Posterior vena cava (tissue), 2 donors: ENCODE results near the gene FUT1. TPM values are rescaled to one million over a fixed set of nuclear protein-coding genes. Genes with fewer than 3 reads are reported as not detected.
"Not testable (repeated sequence)": the region's sequence is repeated elsewhere in the genome, so short reads cannot be mapped to it uniquely, and the experiment has no call there.

Source experiments
- DNase-seq: peaks from one replicate; pipeline ENCODE4 v3.0.0-alpha.2; 2020; ENCODE audit warnings: low spot score
- intact Hi-C, 2 donors: fragments of 100-400 bp; cut with DNase I; formaldehyde crosslinking; loops; one replicate each; pipeline versions ENCODE4 v1.14.1 to v1.14.2; 2022 to 2023
- long read RNA-seq, 2 donors: library from polyadenylated mRNA; unstranded; transcript quantifications; one replicate each; pipeline ENCODE4 v2.0.0, GENCODE V29; 2020 to 2021
- total RNA-seq, 2 donors: library from RNA; stranded (reverse); fragmentation: NEBNext Ultra II Directional; extraction: Animal tissue kit (Norgen Biotek cat#: 25700); gene quantifications; one replicate each; pipeline ENCODE4 v1.2.1, GENCODE V29; 2021
- donor health status: DM: yes; HTN: yes; CAD: no.
- donor health status: DM: yes; HTN: yes; CAD: no.

FUT1 gene
- 1 to 10 TPM; 1.5 to 2.1 TPM for total RNA-seq
- long read RNA-seq, donor 1, partial matches to known transcripts, result 1 of 1 reads
- long read RNA-seq, donor 1, other reads (novel, unspliced or antisense), result 0 of 1 reads
- long read RNA-seq, donor 2, partial matches to known transcripts, result 5 of 5 reads
- long read RNA-seq, donor 2, other reads (novel, unspliced or antisense), result 0 of 5 reads

GRCh38 chr19:48752496-48753365, at the start of gene FUT1:
Gene FUT1, minus strand, starts transcription at chr19:48752641. Its CDS starts 1,360 bp downstream, at chr19:48751281.
- intact Hi-C loops, result no loop called here
- no peak for DNase-seq

DNA sequence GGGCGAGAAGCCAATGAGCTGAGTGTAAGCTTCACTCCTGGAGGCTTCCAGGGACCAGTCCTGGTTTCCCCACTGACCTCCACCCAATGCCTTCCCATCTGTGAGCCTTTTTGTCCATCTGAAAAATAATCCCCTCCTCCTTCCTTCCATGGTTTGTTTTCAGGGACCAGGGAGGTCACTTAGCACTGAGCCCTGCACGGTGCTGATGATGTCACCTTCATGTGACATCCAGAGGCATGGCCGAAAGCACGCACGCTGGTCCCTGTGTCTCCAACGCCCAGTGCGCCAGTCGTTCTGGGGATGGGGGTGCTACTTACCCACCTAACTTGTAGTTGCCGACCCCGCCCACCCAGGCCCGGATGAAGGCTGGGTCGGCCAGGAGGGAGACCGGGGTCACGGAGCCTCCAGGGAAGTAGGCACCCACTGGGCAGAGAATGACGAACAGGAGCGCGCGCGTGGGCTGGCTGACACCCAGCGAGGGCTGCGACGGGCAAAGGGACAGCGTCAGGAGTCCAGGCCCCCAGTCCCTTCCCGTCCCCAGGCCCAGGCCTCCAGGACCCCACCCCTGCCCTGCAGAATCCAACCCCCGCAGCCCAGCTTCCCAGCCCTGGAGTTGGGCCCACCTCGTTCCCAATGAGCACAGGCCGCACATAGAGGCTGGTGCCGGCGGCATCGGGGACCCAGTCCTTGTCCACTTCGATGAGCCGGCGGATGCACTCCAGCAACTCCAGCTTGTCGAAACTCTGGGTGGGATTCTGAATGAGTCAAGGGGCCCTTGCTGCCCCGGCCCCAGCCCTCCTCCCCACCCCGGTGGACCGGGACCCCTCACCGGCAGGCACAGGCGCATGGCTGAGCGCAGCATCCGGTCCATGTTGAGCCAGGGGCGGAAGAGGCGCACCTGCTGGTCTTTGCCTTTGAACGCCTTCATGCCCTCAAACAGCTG, 47.2 kb upstream of the FUT1 start:
- intact Hi-C loops, result loop anchor here in 1 of 2 donors (10.0 kb wide), 1 partner anchor 165 kb away; the partner anchor contains the start of gene FTL
- no peak for DNase-seq

DNA sequence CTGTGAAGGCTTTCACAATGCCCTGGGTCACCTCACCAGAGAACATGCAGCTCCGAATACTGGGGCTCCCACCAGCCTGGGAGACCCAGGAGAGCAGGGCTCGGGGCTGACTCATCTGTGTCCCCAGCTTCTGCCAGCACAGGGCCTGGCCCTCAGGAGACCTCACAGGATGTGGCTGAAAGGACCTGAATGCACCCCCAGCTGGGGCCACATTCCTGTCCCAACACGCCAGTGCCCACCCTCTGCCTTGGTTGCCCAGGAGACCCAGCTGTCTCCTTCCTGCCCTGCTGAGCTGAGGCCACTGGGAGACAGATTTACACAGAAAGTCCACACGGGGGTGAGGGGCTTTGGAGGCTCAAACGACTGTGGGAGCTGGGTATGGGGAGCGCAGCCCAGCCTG, 46.5 kb upstream of the FUT1 start:
- intact Hi-C loops, result loop anchor here in 1 of 2 donors (10.0 kb wide), 1 partner anchor 166 kb away; the partner anchor contains the start of gene FTL
- DNase-seq, result no peak

DNA sequence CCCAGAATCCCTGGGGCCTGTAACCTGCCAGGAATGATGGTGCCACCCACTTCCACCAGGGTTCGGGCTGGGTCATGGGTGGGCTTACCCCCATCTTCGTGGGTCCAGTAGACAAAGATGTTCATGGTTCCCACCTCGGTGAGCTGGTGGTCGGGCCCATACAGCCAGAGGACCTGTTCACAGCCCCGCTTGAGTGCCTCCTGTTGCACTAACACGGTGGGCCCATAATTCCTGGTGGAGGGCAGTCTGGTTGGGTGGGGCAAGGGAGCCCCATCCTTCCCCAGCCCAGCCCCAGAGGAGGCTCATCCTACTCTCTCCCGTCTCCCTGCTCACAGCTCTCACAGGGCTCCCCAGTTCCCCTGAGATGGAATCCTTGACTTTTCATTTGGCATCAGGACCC, 44.7 kb upstream of the FUT1 start:
- intact Hi-C loops, result loop anchor here in 1 of 2 donors (10.0 kb wide), 1 partner anchor 168 kb away; the partner anchor contains the start of gene FTL
- no peak for DNase-seq

DNA sequence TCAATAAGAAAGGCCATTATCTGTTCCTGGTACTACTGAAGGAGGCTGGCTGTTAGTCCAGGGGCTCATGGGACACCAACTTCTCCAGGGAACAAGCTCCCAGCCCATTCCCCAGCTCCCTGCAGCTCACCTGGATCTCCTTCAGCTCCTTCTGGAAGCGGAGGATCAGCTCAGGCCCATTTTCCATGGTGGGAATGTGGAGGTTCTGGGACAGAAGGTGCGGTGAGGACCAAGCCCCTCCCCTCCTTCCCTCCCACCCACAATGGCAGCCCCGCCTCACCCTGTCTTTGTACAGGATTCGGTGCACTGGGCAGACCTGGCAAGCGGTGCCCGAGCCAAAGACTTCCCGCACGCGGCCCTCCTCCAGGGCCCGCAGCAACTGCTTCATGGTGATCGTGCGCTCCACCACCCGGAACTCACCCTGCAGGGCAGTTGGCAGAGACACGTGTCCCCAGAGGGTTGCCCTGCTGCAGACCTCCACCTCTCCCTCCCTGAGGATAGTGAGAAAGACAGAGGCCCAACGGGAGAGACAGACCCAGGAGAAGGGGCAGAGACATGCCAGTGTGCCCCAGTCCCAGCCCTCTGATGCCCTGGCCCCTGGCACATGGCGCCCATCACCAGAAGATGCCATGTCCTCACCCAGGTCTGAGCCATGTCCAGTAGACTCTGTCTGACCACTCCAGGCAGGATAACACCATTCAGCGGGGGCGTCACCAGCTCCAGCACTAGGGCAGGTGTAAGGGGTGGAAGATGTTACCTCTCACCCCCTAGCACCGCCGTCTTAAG, 44.0 kb upstream of the FUT1 start:
- no peak for DNase-seq

GRCh38 chr19:48795685-48796070, 43.2 kb upstream of the FUT1 start:
- peak; percentile 88 for DNase-seq
- intact Hi-C loops, result loop anchor here in 1 of 2 donors (2.0 to 10.0 kb wide), 2 partner anchors 47 to 169 kb away; partner anchors contain the start of gene FTL

More for the DNA sequence above, 44.0 kb upstream of the FUT1 start:
- intact Hi-C loops, result loop anchor here in 1 of 2 donors (10.0 kb wide), 1 partner anchor 168 kb away; the partner anchor contains the start of gene FTL

GRCh38 chr19:48795055-48795684, 42.7 kb upstream of the FUT1 start:
- DNase-seq, result peak; percentile 97
- intact Hi-C loops, result loop anchor here in 1 of 2 donors (2.0 to 10.0 kb wide), 2 partner anchors 48 to 170 kb away; partner anchors contain the start of gene FTL

- intact Hi-C loops, result loop anchor here (2.0 to 10.0 kb wide), 3 partner anchors 49 to 178 kb away; partner anchors contain the start of gene FTL (in 1 of the 2)
- no peak for DNase-seq
These were observed 41.9 kb upstream of the FUT1 start for GRCh38 chr19:48794291-48794690.

GRCh38 chr19:48793271-48793670, 40.8 kb upstream of the FUT1 start:
- no peak for DNase-seq
- intact Hi-C loops, result loop anchor here (5.0 to 10.0 kb wide), 2 partner anchors 172 to 179 kb away; partner anchors contain the start of gene FTL (in 1 of the 2)

DNA sequence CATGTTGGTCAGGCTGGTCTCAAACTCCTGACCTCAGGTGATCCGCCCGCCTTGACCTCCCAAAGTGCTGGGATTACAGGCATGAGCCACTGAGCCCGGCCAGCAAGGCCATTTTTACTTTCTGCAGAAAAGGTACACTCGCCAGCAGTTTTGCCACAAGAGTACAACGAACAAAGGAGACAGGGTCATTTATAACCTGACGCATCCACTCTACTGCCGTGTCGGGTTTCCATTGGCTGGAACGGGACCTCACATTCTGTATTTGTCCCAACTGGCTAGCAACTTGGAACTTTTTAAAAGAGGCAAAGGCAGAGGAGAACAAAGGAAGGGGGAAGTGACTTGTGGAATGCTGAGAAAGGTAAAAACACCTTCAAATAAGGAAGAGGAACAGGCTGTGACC, 34.9 kb upstream of the FUT1 start:
- intact Hi-C loops, result loop anchor here in 1 of 2 donors (2.0 kb wide), 1 partner anchor 47 kb away; no protein-coding TSS in a partner anchor
- DNase-seq, result not testable (repeated sequence)

GRCh38 chr19:48786422-48786821, 34.0 kb upstream of the FUT1 start:
- intact Hi-C loops, result loop anchor here in 1 of 2 donors (2.0 kb wide), 1 partner anchor 48 kb away; no protein-coding TSS in a partner anchor
- DNase-seq, result not testable (repeated sequence)

- intact Hi-C loops, result no loop called here
- no peak for DNase-seq
These were observed 32.1 kb upstream of the FUT1 start for GRCh38 chr19:48784527-48784926.

- no peak for DNase-seq
- intact Hi-C loops, result no loop called here
These were observed 28.4 kb upstream of the FUT1 start for GRCh38 chr19:48780631-48781391.

DNA sequence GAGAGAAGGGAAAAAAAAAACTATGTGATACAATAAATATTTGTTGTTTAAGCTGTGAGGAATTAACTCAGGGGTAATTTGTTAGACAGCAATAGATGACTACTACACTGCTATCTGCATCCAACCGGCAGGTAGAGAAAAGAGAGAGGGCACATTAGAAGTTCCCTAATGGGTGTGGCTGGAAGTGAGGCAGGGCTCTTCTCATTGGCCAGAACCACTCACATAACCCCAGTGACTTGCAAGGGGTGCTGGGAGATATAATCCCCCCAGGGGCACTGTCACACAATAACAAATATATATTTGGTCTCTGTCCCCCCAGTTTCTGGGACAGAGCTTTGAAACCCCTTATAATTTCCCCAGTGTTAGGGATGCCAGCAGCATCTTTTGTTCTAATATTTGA, 27.2 kb upstream of the FUT1 start:
- intact Hi-C loops, result no loop called here
- no peak for DNase-seq

GRCh38 chr19:48777720-48778119, 25.3 kb upstream of the FUT1 start:
- DNase-seq, result no peak
- intact Hi-C loops, result no loop called here

DNA sequence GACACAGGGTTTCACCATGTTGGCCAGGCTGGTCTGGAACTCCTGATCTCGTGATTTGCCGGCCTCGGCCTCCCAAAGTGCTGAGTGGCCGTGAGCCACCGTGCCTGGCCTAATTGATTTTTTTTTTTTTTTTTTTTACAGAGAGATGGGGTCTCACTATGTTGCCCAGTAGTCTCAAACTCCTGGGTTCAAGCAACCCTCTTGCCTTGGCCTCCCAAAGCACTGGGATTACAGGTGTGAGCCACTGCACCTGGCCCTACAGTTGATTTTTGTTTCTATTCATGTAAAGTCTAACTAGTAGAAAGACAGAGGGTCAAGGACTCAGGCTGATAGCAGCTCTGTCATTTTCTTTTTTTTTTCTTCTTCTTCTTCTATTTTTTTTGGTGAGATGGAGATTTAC, 24.7 kb upstream of the FUT1 start:
- intact Hi-C loops, result no loop called here
- DNase-seq, result no peak

GRCh38 chr19:48772503-48772953, 20.1 kb upstream of the FUT1 start:
- intact Hi-C loops, result no loop called here
- DNase-seq, result no peak
